Adipose tissue (tissue), 3 donors: ENCODE results near the gene ERCC5. TPM values are rescaled to one million over a fixed set of nuclear protein-coding genes. Genes with fewer than 3 reads are reported as not detected.

ENCODE experiments used
- H3K27ac ChIP-seq: one replicate; pipeline ENCODE4 v1.5.1; 2013; ENCODE audit warnings: low read depth, low read length
- WGBS, 3 donors: extraction: QIAGEN DNeasy Blood & Tissue Kit; methylation state at CpG; one replicate each; pipeline ENCODE4 v1.1.7; 2013; 5-methylcytosine and 5-hydroxymethylcytosine counted together
- polyA plus RNA-seq, 3 donors: library from polyadenylated mRNA; stranded (reverse); fragments of 200-250 nt; gene quantifications; one replicate each; pipeline ENCODE4 v1.2.3, GENCODE V29; 2013
- donor health status: healthy with polysubstance abuse.
- donor health status: Bipolar disorder and iron deficiency.
- donor health status: healthy.

Gene ERCC5
- polyA plus RNA-seq, 3 donors: 25.1 to 45.5 (median 30.0) TPM

- H3K27ac ChIP-seq: no peak overlapping the region
- WGBS, 3 donors: 55 to 60% (median 57%) methylated on average over 3 of the region's 3 CpGs
Measured at GRCh38 chr13:102873653-102874052, 27.8 kb downstream of the ERCC5 start.

DNA sequence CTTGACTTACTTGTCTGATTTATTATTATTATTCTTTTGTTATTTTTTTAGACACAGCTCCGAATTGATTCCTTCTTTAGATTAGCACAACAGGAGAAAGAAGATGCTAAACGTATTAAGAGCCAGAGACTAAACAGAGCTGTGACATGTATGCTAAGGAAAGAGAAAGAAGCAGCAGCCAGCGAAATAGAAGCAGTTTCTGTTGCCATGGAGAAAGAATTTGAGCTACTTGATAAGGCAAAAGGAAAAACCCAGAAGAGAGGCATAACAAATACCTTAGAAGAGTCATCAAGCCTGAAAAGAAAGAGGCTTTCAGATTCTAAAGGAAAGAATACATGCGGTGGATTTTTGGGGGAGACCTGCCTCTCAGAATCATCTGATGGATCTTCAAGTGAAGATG lies 29.4 kb downstream of the ERCC5 start:
- WGBS, 3 donors: 87 to 93% (median 89%) methylated on average over 4 of the region's 4 CpGs
- no peak overlapping the region for H3K27ac ChIP-seq

DNA sequence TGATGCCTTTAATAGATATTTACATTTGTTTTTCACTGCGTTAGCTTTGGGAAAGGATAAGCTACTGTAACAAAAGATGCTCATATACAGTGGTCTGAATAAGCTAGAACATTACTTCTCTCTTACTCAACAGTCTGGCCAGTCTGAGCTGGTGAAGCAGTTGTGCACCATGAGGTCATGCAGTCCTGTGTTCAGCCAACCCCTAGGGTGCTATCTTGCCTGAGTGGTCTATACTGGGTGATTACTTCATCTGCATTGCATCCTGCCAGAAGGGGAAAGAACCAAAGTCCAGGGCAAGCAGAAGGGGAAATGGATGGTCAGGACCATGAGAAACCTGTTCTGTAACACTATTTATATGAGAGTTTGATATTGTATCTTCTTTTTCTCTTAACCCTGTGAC lies 31.5 kb downstream of the ERCC5 start:
- no peak overlapping the region for H3K27ac ChIP-seq
- 91 to 97% (median 94%) methylated on average over 1 of the region's 1 CpG for WGBS, 3 donors

DNA sequence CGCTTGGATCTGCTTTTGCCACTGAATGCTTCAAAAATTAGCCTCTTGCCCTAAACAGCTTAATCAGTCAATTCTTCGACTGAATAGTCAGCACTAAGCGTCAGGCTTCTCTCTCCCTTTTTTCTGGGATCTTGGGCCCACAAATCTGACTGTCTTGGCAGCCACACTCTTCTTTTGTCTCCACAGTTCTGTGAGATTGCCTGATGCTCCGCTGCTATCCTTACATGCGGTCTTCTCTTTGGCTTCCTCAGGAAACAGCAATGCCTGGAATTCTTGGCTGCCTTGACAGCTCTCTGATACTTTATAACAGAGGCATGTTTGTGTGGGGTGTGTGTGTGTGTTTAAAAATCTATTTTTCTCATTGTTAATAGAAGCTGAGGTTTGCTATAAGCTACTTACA lies 32.6 kb downstream of the ERCC5 start:
- H3K27ac ChIP-seq: no peak overlapping the region
- 62 to 74% (median 65%) methylated on average over 5 of the region's 5 CpGs for WGBS, 3 donors

DNA sequence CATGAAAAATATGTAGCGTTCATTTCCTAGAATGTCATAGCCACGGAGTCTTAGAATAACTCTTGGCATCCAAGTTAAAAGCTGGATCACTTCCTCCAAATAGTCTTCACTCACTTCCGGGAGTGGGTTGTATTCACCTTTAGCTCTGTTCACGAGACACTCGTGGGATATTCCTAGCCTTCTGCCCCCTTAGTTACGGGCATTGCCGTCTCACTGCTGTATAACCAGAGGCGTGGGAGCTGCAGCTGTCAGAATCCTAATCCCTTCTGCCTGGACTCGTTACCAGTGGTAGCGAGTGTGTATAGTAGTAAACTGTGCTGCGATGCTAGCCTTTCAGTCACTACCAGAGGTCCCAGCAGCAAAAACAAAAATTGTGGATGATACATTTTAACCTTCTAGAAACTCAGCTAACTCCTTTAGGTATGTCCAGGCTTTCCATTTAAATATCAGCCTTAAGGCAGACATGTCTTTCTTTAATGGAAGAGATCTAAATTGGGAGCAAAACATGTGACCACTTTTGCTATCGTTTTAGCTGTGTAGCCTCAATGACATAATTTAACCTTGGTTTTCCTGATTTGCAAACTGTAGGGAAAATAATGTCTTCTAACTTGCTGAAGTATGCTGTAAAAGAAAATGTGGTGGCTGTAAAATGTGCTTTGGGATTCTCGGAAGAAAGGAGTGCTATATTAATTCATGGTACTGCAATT lies 34.1 kb downstream of the ERCC5 start:
- no peak overlapping the region for H3K27ac ChIP-seq
- 83% methylated on average over 13 of the region's 13 CpGs for WGBS, 3 donors

DNA sequence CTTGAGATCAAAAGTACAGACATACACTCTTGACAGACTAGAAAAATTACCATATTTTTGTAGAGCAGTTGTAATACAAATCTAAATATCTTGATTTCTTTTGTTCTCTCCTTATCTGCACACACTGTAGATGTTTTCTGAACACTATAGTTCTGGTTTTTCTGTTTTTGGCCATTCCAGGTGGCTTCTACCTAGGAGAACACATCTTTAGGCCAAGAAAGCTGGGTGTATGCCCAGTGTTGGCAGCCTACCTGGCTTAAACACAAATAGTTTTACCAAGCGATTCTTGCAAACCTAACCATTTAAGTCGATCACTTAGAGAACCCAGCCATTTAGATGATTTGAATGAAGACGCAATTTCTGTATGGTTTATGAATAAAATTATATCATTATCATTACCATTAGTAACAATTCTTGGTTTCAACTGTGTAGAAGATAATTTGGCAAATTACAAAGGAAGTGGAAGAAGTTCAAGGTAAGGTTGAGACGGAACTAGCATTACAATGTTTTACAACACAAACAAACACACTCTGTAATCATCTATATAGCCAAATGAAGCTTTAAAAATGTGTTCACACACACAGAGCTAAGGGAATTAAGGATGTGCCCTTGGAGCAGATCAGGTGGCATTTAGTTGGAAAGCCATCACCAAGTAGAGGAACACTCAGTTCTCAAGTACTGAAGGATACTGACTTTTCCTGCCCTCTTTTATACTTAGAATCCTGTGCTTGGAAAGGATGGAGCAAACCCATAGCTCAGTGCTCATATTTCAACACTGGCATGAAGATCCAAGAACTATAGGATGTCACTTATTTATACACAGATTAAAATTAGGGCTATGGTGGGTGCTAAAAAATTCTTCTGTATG lies 36.2 kb downstream of the ERCC5 start:
- 87 to 93% (median 92%) methylated on average over 4 of the region's 4 CpGs for WGBS, 3 donors
- no peak overlapping the region for H3K27ac ChIP-seq

- 57 to 71% (median 68%) methylated on average over 2 of the region's 2 CpGs for WGBS, 3 donors
Measured at GRCh38 chr13:102892503-102892902, 46.7 kb downstream of the ERCC5 start.

GRCh38 chr13:102897371-102898138 lies 51.7 kb downstream of the ERCC5 start:
- H3K27ac ChIP-seq: no peak overlapping the region
- WGBS, 3 donors: 87 to 92% (median 88%) methylated on average over 6 of the region's 6 CpGs

More at GRCh38 chr13:102892503-102892902, 46.7 kb downstream of the ERCC5 start:
- no peak overlapping the region for H3K27ac ChIP-seq

DNA sequence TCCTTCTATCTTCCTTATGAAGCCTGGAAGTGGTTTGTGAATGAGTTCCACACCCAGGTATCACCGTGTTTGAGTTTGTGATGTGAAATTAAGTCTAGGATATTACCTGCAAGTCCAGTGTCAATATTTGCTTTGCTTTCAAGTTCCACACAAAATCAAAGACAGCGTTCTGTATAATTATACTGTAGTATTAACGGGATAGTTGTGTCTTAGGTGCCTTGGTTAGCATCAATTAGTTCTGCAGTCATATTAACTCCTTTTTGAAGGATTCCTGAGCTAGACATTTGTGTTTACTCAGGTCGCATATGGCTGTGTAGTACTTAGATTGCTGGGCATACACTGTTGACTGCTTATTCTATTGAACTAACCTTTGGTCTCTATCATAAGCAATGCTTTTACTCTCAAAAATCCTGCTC lies 54.4 kb downstream of the ERCC5 start:
- 33 to 89% (median 88%) methylated on average over 4 of the region's 4 CpGs for WGBS, 3 donors
- H3K27ac ChIP-seq: no peak overlapping the region

DNA sequence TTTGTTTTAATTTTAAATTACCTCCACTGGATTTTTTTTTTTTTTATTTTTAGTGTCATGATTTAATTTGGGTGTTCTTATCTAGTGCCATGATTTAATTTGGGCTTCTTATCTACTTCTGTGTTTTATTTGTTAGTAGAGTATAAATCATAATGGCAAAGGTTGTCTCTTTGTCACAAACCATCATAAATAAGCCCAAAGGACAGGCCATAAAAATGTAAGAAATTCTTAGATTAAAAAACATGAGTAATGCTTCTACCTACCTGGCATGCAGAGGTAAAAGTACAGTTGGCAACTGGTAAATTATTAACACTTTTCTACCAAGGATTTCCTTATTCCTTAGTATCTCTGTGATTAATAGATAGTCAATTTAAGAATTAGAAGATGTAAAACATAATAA lies 55.2 kb downstream of the ERCC5 start:
- H3K27ac ChIP-seq: no peak overlapping the region

GRCh38 chr13:102901615-102902305 lies 55.9 kb downstream of the ERCC5 start:
- H3K27ac ChIP-seq: no peak overlapping the region
- WGBS, 3 donors: 82 to 86% (median 82%) methylated on average over 5 of the region's 5 CpGs

GRCh38 chr13:102902789-102903347 lies 57.0 kb downstream of the ERCC5 start:
- WGBS, 3 donors: 77 to 81% (median 80%) methylated on average over 12 of the region's 12 CpGs
- no peak overlapping the region for H3K27ac ChIP-seq

- WGBS, 3 donors: 53 to 58% (median 56%) methylated on average over 14 of the region's 14 CpGs
- H3K27ac ChIP-seq: no peak overlapping the region
Measured at GRCh38 chr13:102903659-102904407, 58.0 kb downstream of the ERCC5 start.

- no peak overlapping the region for H3K27ac ChIP-seq
- WGBS, 3 donors: 86 to 89% (median 89%) methylated on average over 5 of the region's 5 CpGs
Measured at GRCh38 chr13:102904408-102904862, 58.6 kb downstream of the ERCC5 start.

GRCh38 chr13:102905905-102906771 lies 60.3 kb downstream of the ERCC5 start:
- H3K27ac ChIP-seq: no peak overlapping the region
- 91 to 92% (median 91%) methylated on average over 7 of the region's 7 CpGs for WGBS, 3 donors

DNA sequence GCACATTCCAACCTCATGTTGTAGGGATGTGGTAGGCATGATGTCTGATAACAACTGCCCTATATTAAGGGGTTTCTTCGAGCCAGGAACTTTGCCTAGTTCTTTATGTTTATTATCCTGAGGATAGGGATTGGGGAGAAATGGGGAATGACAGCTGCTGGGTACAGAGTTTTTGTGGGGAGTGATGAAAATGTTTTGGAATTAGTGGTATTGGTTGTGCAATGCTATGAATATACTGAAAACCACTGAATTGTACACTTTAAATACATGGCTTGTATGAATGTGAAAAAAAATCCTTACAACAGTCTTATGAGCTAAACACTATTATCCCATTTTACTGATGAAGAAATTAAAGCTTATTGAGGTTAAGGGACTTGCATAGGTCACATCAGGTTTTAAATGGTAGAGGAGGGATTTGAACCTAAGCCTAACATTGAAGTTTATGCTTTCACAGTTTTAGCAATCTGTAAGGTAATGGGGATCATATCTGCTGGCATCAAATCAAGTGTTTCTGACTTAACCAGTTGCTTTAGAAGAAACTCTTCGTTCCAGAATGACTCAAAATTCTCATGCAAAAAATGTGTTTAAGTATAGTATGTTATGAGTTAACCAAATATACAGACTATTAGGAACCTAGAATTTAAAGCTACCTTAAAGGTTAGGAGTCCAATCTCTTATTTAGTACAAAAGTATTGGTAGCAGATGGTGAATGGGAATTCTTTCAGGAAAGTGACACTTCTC lies 61.4 kb downstream of the ERCC5 start:
- 37 to 74% (median 38%) methylated on average over 2 of the region's 2 CpGs for WGBS, 3 donors
- no peak overlapping the region for H3K27ac ChIP-seq
